GM18520 (cell line): ENCODE results near the gene BICD1.
"Not testable (repeated sequence)": the region's sequence is repeated elsewhere in the genome, so short reads cannot be mapped to it uniquely, and the experiment has no call there.

ENCODE experiments used
- ATAC-seq: cut with Tn5 transposase; IDR thresholded peaks from one replicate; pipeline ENCODE4 v1.9.1; 2021; ENCODE audit not compliant: unreplicated experiment

Gene BICD1

GRCh38 chr12:32183650-32184049 is 77.0 kb downstream of the BICD1 start:
- no peak for ATAC-seq

GRCh38 chr12:32187127-32187526 is 80.5 kb downstream of the BICD1 start:
- ATAC-seq = not testable (repeated sequence)

GRCh38 chr12:32191445-32191844 is 84.8 kb downstream of the BICD1 start:
- ATAC-seq = no peak

GRCh38 chr12:32196250-32197198 is 89.9 kb downstream of the BICD1 start:
- ATAC-seq = no peak

GRCh38 chr12:32197421-32197820 is 90.8 kb downstream of the BICD1 start:
- ATAC-seq = no peak

GRCh38 chr12:32198555-32198954 is 91.9 kb downstream of the BICD1 start:
- ATAC-seq = no peak

GRCh38 chr12:32201096-32201495 is 94.4 kb downstream of the BICD1 start:
- no peak for ATAC-seq

- no peak for ATAC-seq
These were observed 95.3 kb downstream of the BICD1 start for GRCh38 chr12:32201976-32202375.

GRCh38 chr12:32205731-32206130 is 99.1 kb downstream of the BICD1 start:
- ATAC-seq = no peak

GRCh38 chr12:32208355-32208754 is 101.7 kb downstream of the BICD1 start:
- ATAC-seq = no peak

GRCh38 chr12:32211066-32211899 is 104.6 kb downstream of the BICD1 start:
- ATAC-seq = no peak

GRCh38 chr12:32211900-32212156 is 105.2 kb downstream of the BICD1 start:
- no peak for ATAC-seq

- no peak for ATAC-seq
These were observed 108.1 kb downstream of the BICD1 start for GRCh38 chr12:32214723-32215122.

GRCh38 chr12:32217354-32218310 is 111.0 kb downstream of the BICD1 start:
- ATAC-seq = no peak

GRCh38 chr12:32223941-32224340 is 117.3 kb downstream of the BICD1 start:
- no peak for ATAC-seq

GRCh38 chr12:32226768-32227167 is 120.1 kb downstream of the BICD1 start:
- no peak for ATAC-seq

GRCh38 chr12:32229971-32230612 is 123.4 kb downstream of the BICD1 start:
- no peak for ATAC-seq

GRCh38 chr12:32230613-32230993 is 124.0 kb downstream of the BICD1 start:
- no peak for ATAC-seq

GRCh38 chr12:32231361-32231760 is 124.7 kb downstream of the BICD1 start:
- ATAC-seq = not testable (repeated sequence)

- no peak for ATAC-seq
These were observed 126.9 kb downstream of the BICD1 start for GRCh38 chr12:32233568-32233967.

GRCh38 chr12:32235251-32235650 is 128.6 kb downstream of the BICD1 start:
- ATAC-seq = no peak
